Heart left ventricle (tissue), 16 donors: ENCODE data around the gene ZBED1. TPM values are rescaled to one million over a fixed set of nuclear protein-coding genes. Genes with fewer than 3 reads are reported as not detected.

Source experiments
- ATAC-seq, 4 donors: fragments of 200-7000 bp; cut with Tn5 transposase; one replicate each; pipeline ENCODE4 v1.9.1; 2020 to 2022; ENCODE audit warnings: moderate library complexity in 4 of 4, mild to moderate bottlenecking in 3 of 4, moderate number of reproducible peaks in 1 of 4
- DNase-seq, 5 donors: peaks; one replicate each; pipeline ENCODE4 v3.0.0-alpha.2; 2020
- H3K27ac ChIP-seq, 12 donors: fragments of 200-600 bp; sonication (generic) in 4 of 12; one replicate each; pipeline versions ENCODE4 v1.5.0 to v1.8.0; 2016 to 2022; ENCODE audit warnings: mild to moderate bottlenecking in 2 of 12
- H3K27me3 ChIP-seq, 9 donors: fragments of 200-600 bp; sonication (generic) in 2 of 9; one replicate each; pipeline versions ENCODE4 v1.5.1 to v1.8.0; 2016 to 2022; ENCODE audit warnings: mild to moderate bottlenecking in 3 of 9
- H3K36me3 ChIP-seq, 9 donors: fragments of 200-600 bp; sonication (generic) in 2 of 9; one replicate each; pipeline versions ENCODE4 v1.5.0 to v1.8.0; 2018 to 2022; ENCODE audit warnings: mild to moderate bottlenecking in 2 of 9
- H3K4me1 ChIP-seq, 12 donors: fragments of 200-600 bp; sonication (generic) in 4 of 12; one replicate each; pipeline versions ENCODE4 v1.5.0 to v1.8.0; 2016 to 2022; ENCODE audit warnings: mild to moderate bottlenecking in 3 of 12
- H3K4me3 ChIP-seq, 12 donors: fragments of 200-600 bp; sonication (generic) in 4 of 12; one replicate each; pipeline versions ENCODE4 v1.5.0 to v1.8.0; 2017 to 2022; ENCODE audit warnings: mild to moderate bottlenecking in 9 of 12, moderate library complexity in 4 of 12
- H3K9me3 ChIP-seq, 12 donors: fragments of 200-600 bp; sonication (generic) in 4 of 12; one replicate each; pipeline versions ENCODE4 v1.5.0 to v1.8.0; 2016 to 2022; ENCODE audit warnings: mild to moderate bottlenecking in 1 of 12
- CTCF ChIP-seq, 12 donors: fragments of 200-600 bp; sonication (generic) in 4 of 12; IDR thresholded peaks; one replicate each; pipeline versions ENCODE4 v1.5.0 to v1.8.0; 2018 to 2022; ENCODE audit warnings: antibody characterized with exemption in 12 of 12, mild to moderate bottlenecking in 5 of 12
- POLR2A ChIP-seq, 2 donors: fragments of 450-650 bp; IDR thresholded peaks; one replicate each; pipeline ENCODE4 v1.6.1; 2017; ENCODE audit warnings: antibody characterized with exemption in 2 of 2, mild to moderate bottlenecking in 2 of 2, moderate library complexity in 2 of 2
- WGBS, 4 donors: extraction: QIAGEN DNeasy Blood & Tissue Kit in 2 of 4; methylation state at CpG; one replicate each; pipeline versions ENCODE4 v1.1.5 to v1.1.7; 2013 to 2018; 5-methylcytosine and 5-hydroxymethylcytosine counted together
- intact Hi-C, 10 donors: fragments of 100-400 bp; cut with DNase I; formaldehyde crosslinking; loops; one replicate each; pipeline versions ENCODE4 v1.11.1 to v1.14.2; 2022
- polyA plus RNA-seq, 2 donors: library from polyadenylated mRNA; stranded (reverse); fragments of 200-250 nt; gene quantifications; one replicate each; pipeline ENCODE4 v1.2.3, GENCODE V29; 2013
- total RNA-seq, 9 donors: library from RNA; depleted of rRNA in 2 of 9; stranded (reverse); fragments of >200 nt in 2 of 9; fragmentation: NEBNext Ultra II Directional in 3 of 9; extraction: Animal tissue kit (Norgen Biotek cat#: 25700) in 3 of 9; gene quantifications; one replicate each; pipeline versions ENCODE4 v1.1.0 to v1.2.4, GENCODE V29; 2016 to 2023
- donor health status: ischemic (EF 13 %, LVEDD 7.1; RV severe dilation, severe dysfunction).
- donor health status: healthy with polysubstance abuse.
- donor health status: DM: no; HTN: yes; CAD: no.
- donor health status: DM: no; HTN: no; CAD: no.
- donor health status: ischemic (EF 25% LVEDD 6.9; RV normal size, moderate dysfunction).
- donor health status: ischemic (EF 25% LVEDD 5.7; RV mildly dilated, moderate dysfunction).
- donor health status: healthy.
- donor health status: DM: yes; HTN: yes; CAD: no.
- donor health status: ischemic (EF 35%, LVEDD 5.7; RV mildly dilated, moderate dysfunction).
- donor health status: nonischemic (EF 11% LVEDD 7.7; RV severe dilation, severe dysfunction).
- donor health status: DM: yes; HTN: yes; CAD: no.
- donor health status: PGD.
- donor health status: ischemic (EF 29% LVEDD 5.4; RV normal size, mild dysfunction).
- donor health status: nonischemic (EF 23%, LVEDD 6.1; RV moderate dilation, normal function).

Gene ZBED1
- total and polyA plus RNA-seq, 11 donors = 25.9 to 87.1 (median 59.5) TPM

- no peak overlapping the region for H3K4me3 ChIP-seq
- H3K27me3 ChIP-seq = no peaks in the 10 kb centered on the region
- DNase-seq (no peak), ATAC-seq (no peak)
- TF ChIP-seq CTCF (IDR thresholded peaks at IDR 0.05) = no peak
- no peak for TF ChIP-seq POLR2A (IDR thresholded peaks at IDR 0.05)
- peaks cover 0 to 5% (median 0%) of the 10 kb centered on the region in 9 donors for H3K36me3 ChIP-seq
- H3K9me3 ChIP-seq = no peaks in the 10 kb centered on the region
- H3K4me1 ChIP-seq = peaks cover 0 to 7% (median 0%) of the 10 kb centered on the region in 12 donors
- WGBS, 4 donors = 94 to 96% (median 96%) methylated on average over 4 of the region's 4 CpGs
- H3K27ac ChIP-seq = no peak overlapping the region
- intact Hi-C loops = no loop called here
Observed at GRCh38 chrX:2452799-2453198, 48.0 kb downstream of the ZBED1 start.

- intact Hi-C loops = no loop called here
- peaks cover 0 to 5% (median 0%) of the 10 kb centered on the region in 9 donors for H3K36me3 ChIP-seq
- no peak overlapping the region for H3K4me3 ChIP-seq
- no peaks in the 10 kb centered on the region for H3K27me3 ChIP-seq
- TF ChIP-seq POLR2A (IDR thresholded peaks at IDR 0.05) = no peak
- TF ChIP-seq CTCF (IDR thresholded peaks at IDR 0.05) = no peak
- WGBS, 4 donors = 89 to 95% (median 93%) methylated on average over 22 of the region's 22 CpGs
- DNase-seq (no peak), ATAC-seq (no peak)
- peaks cover 0 to 4% (median 0%) of the 10 kb centered on the region in 12 donors for H3K9me3 ChIP-seq
- H3K4me1 ChIP-seq = peaks cover 0 to 7% (median 0%) of the 10 kb centered on the region in 12 donors
- H3K27ac ChIP-seq = no peak overlapping the region
Observed at GRCh38 chrX:2452317-2452784, 48.4 kb downstream of the ZBED1 start.

GRCh38 chrX:2451501-2452316, 49.1 kb downstream of the ZBED1 start:
- Histone ChIP-seq H3K27me3 (no peaks in the 10 kb centered on the region), H3K9me3 (peaks cover 0 to 4% (median 0%) of the 10 kb centered on the region in 12 donors), H3K27ac (no peak overlapping the region), H3K4me1 (peaks cover 0 to 7% (median 0%) of the 10 kb centered on the region in 12 donors), H3K36me3 (peaks cover 0 to 5% (median 0%) of the 10 kb centered on the region in 9 donors), H3K4me3 (no peak overlapping the region)
- ATAC-seq (no peak), DNase-seq (no peak)
- TF ChIP-seq CTCF (IDR thresholded peaks at IDR 0.05) (no peak), POLR2A (IDR thresholded peaks at IDR 0.05) (no peak)
- 74 to 80% (median 76%) methylated on average over 25 of the region's 25 CpGs for WGBS, 4 donors
- intact Hi-C loops = no loop called here

GRCh38 chrX:2450681-2451080, 50.1 kb downstream of the ZBED1 start:
- peaks cover 0 to 5% (median 0%) of the 10 kb centered on the region in 9 donors for H3K36me3 ChIP-seq
- H3K9me3 ChIP-seq = peaks cover 0 to 4% (median 0%) of the 10 kb centered on the region in 12 donors
- no peak for ATAC-seq
- H3K27me3 ChIP-seq = no peaks in the 10 kb centered on the region
- intact Hi-C loops = no loop called here
- no peak for TF ChIP-seq CTCF (IDR thresholded peaks at IDR 0.05)
- TF ChIP-seq POLR2A (IDR thresholded peaks at IDR 0.05) = no peak
- WGBS, 4 donors = 73 to 88% (median 74%) methylated on average over 5 of the region's 5 CpGs
- no peak overlapping the region for H3K4me3 ChIP-seq
- no peak overlapping the region for H3K27ac ChIP-seq
- peaks cover 0 to 7% (median 0%) of the 10 kb centered on the region in 12 donors for H3K4me1 ChIP-seq
- DNase-seq = no peak
